ENCODE data around the gene IL24.

DNA sequence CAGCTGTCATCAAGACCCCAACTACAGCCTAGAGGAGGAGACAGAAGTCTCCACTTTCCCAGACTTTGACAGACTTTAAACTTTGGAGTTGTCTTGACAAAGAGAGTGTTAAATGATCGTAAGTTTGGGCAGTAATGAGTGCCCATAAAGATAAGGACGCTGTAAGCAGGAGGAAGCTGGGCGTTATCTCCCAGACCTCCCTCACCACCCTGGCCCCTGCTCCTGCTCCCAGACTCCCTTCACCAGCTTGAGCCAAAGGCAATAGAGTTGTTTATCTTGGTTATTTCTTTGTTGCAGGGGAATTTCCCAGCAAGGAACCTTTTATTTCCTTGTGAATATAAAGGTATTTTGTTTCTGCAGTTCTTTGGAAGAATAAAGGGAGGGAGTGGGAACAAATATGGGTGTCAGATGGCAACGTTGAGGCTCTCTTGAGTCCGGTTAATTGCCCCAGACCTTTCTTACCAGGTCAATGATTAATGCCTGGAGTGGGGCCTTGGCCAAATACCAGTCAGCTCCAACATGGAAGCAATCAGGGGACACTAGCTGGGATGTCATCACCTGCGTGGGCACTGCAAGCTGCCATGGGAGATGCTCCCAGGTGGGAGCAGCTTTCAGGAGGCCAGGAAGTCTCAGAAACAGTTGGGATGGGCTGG is 44.6 kb downstream of the IL24 start:
- TF ChIP-seq, protein P1, sequence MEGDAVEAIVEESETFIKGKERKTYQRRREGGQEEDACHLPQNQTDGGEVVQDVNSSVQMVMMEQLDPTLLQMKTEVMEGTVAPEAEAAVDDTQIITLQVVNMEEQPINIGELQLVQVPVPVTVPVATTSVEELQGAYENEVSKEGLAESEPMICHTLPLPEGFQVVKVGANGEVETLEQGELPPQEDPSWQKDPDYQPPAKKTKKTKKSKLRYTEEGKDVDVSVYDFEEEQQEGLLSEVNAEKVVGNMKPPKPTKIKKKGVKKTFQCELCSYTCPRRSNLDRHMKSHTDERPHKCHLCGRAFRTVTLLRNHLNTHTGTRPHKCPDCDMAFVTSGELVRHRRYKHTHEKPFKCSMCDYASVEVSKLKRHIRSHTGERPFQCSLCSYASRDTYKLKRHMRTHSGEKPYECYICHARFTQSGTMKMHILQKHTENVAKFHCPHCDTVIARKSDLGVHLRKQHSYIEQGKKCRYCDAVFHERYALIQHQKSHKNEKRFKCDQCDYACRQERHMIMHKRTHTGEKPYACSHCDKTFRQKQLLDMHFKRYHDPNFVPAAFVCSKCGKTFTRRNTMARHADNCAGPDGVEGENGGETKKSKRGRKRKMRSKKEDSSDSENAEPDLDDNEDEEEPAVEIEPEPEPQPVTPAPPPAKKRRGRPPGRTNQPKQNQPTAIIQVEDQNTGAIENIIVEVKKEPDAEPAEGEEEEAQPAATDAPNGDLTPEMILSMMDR (IDR thresholded peaks at IDR 0.05; ENCODE audit: low read depth, low read length), result no peak
- no peak for TF ChIP-seq EZH2phosphoT487 (IDR thresholded peaks at IDR 0.05; ENCODE audit: low read depth)
